NCI-H146 (cell line): ENCODE results near the gene OPN4.
A peak's percentile ranks its signal among the peaks of the same experiment; 100 is the strongest.

Experiments used
- DNase-seq: peaks from one replicate; lab custom pipeline; 2025; lab: John Stamatoyannopoulos, UW

OPN4 gene

DNA sequence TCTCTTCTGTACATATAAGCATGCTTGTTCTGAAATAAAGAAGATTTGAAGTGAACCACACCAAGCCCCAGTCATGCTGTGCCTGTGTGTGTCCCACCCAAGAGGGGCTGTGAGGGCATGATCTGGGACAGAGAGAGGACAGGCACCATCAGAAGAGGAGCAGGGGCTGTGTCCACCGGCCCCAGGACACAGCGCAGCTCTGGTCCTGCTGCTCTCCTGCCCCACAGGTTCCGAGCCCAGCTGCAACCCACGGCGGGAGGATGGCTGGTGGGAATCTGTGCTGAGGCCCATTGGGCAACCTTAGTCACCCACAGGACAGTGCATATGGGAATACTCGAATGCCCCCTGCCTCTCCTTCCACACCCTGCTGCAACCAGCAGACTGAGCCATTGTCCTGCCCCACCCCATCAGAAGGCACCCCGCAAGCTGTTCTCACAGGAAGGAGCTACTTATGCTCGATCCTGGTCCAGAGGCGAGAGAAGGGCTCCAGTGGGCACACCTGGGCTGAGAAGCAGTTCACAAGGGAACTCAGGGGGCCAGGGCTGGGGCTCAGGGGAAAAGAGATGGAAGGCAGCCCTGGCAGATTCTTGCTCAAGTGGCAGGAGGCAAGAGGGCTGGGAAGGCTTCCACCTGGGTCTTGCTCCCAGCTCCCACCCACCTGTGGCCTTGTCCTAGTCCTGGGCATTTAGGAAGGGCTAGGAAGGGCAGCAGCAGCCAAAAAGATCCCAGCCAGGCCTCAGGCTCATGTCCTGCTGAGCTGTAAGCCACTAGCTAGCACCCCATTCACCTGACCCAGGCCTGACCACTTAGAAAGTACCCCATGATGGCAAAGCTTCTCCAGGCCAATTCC is 45.9 kb downstream of the OPN4 start:
- no peak for DNase-seq

DNA sequence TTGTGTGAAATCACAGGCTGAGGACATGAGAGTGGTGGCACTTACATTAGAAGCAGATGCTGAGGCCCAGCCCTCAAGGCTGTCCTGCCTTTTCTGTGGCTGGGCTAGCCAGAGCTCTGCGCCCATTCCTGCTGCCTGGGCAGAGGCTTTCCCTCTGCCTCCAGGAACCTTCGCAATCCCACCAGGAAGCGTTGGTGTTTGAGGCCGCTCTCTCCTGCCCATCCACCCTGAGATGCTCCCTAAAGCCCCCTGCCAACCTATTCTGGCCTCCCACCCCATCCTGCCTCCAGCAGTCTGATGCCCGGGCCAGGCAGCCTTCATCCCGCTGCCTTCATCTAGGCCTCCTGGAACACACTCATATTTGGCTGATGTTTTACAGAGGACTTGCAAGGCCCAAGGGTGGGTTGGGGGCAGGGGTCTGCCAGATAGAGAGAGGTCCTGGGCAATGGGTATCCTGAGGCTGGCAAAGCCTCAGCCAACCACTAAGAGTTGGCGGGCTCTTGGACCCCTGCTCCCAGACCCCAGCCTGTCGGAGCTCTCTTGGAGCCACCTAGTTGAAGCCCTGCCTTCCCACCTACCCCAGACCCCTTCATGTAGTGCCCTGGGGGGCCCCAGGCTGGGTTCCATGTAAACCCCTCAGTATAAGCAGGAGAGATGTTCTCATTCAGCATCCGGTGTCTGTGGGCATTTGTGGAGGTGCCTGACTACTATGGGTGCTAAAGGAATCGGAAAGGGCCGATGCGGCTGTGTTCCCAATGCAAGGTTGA is 46.7 kb downstream of the OPN4 start:
- DNase-seq = no peak

GRCh38 chr10:86703176-86703575 is 48.8 kb downstream of the OPN4 start:
- no peak for DNase-seq

- no peak for DNase-seq
Measured at GRCh38 chr10:86705139-86705538, 50.8 kb downstream of the OPN4 start.

DNA sequence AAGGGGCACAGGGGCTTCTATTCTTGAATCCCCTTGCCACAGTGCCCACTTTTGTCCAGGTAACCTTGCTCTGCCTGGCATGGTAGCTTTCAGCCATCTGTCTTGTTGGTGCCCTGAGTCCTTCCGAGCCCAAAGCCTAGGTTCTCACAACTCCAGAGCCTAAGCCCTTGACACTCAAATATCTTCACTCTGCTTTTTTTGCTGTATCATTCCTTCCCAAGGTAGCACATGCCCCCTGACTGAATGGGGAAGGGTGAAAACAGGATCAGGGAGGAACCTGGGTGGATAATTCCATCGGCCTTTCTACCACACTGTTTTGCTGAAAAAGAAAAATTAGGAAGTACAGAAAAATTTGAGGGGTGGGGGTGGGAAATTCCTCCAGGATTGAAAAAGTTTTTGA is 51.6 kb downstream of the OPN4 start:
- DNase-seq = no peak

- DNase-seq = no peak
Measured at GRCh38 chr10:86706401-86706841, 52.1 kb downstream of the OPN4 start.

DNA sequence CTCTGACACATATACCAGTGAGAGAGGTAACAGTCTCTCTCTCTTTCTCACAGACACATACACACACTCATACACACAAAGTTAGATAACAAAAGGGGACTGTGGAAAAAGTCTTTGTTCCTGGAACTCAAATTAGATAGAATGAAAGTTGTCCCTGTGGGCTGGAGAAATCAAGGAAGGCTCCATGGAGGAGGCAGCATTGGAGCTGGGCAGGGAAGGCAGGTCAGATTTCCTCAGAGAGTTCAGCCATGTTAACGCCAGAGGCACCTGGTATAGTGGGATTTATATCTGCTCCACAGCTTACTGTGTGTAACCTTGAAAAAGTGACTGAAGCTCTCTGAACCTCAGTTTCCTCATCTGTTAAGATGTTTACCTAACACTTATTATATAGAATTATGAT is 52.6 kb downstream of the OPN4 start:
- no peak for DNase-seq

GRCh38 chr10:86707505-86707904 is 53.2 kb downstream of the OPN4 start:
- DNase-seq = no peak

DNA sequence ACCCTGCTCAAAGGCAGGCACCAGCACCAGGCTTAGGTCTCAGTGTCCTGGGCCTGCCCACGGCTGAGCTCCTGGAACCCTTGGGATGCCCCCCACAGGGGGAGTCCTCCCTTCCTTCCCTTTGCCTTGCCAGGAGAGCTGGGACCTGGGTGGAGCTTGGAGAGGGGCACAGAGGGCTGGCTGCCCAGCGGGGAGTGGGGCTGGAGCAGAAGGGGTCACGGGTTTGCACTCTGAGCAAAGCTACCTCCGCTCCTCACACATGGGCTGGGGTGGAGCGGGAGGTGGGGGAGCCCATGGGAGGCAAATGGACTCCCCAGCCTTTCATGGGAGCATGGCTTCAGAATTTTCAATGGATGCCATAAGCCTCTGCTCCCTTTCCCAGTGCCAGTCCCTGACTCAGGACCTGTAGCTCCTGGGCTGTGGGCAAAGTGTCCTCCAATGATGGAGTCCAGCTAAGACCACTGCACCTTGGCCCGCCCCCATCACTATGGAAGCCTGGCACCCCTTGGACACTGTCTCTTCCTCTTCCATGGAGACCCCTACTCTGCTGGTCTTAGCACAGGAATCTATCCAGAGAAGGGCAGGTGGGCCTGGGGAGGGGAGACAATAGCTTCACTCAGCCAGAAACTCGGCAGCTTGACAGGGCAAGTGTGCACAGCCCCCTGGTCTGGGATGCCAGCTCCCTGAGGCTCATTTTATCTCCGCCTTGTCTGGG is 53.9 kb downstream of the OPN4 start:
- no peak for DNase-seq

DNA sequence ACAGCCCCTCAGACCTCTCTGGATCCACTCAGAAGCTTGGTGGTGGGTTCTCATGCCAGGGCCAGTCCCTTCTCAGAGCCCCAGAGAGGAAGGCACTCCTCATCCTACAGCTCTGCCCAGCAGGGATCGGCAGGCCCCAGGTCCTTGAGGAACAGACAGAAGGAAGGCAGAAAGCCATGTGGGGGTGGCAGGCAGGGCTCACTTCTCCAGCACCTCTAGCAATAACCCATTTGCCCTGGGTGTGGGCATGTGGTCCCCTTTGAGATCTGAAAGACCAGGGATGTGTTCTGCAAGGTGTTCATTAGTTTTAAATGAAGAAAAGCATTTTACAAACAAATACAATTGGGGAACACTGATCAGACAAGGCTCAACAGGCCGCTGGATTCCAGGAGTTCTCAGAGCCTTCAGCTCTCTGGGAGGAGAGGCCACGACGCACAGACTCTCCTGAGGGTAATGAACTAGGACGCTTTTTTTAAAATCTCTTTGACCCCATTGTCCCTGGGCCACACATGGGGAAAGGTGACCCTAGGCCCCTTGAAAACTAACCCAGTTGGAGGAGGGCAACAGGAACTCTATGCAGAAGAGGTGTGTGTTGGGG is 54.5 kb downstream of the OPN4 start:
- no peak for DNase-seq

- DNase-seq = no peak
Measured at GRCh38 chr10:86709396-86710185, 55.2 kb downstream of the OPN4 start.

GRCh38 chr10:86710987-86711512 is 56.7 kb downstream of the OPN4 start:
- DNase-seq = peak; percentile 85

- peak; percentile 78 for DNase-seq
Measured at GRCh38 chr10:86711513-86712316, 57.4 kb downstream of the OPN4 start.

DNA sequence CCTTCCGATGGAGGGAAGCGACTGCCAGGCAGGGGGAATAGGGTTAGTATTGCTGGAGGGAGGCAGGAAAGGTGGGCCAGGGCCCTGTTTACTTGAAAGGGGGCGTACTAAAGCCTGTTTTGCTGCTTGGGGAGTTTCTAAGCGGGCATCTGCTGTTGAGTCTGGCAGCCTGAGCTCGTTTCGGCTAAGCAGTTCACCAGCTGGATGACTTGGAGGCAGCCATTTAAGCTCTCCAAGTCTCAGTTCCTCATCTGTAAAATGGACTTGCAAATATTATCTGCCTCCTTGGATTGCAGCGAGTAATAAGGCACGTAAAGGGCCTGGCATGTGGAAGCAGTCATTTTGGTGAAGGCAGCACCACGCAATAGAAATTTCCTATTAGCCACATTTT is 58.0 kb downstream of the OPN4 start:
- DNase-seq = no peak

- DNase-seq = no peak
Measured at GRCh38 chr10:86715156-86715795, 60.9 kb downstream of the OPN4 start.

DNA sequence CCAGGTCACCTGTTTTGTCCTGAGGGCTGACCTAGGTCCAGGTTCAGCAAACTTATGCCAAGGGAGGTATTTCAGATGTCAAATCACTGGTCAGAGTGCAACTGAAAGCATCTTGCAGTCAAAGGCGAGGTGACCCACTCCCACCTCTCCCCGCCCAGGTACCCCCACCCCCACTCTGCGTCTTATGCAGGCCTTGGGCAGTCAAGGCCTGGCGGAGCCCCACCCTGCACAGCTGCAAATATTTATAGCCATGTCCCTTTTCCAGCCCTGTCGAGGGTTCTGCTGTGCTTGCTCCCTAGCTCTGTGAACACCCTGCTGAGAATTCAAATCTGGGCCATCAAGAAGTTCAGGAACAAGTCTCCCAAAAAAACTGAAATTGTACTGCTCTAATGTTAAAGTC is 61.5 kb downstream of the OPN4 start:
- no peak for DNase-seq
